Heart left ventricle (tissue), 16 donors: ENCODE data around the gene DAB2. TPM values are rescaled to one million over a fixed set of nuclear protein-coding genes. Genes with fewer than 3 reads are reported as not detected.
"Not testable (repeated sequence)": the region's sequence is repeated elsewhere in the genome, so short reads cannot be mapped to it uniquely, and the experiment has no call there.

Experiments used
- ATAC-seq, 4 donors: fragments of 200-7000 bp; cut with Tn5 transposase; one replicate each; pipeline ENCODE4 v1.9.1; 2020 to 2022; ENCODE audit warnings: moderate library complexity in 4 of 4, mild to moderate bottlenecking in 3 of 4, moderate number of reproducible peaks in 1 of 4
- DNase-seq, 5 donors: peaks; one replicate each; pipeline ENCODE4 v3.0.0-alpha.2; 2020
- H3K27ac ChIP-seq, 12 donors: fragments of 200-600 bp; sonication (generic) in 4 of 12; one replicate each; pipeline versions ENCODE4 v1.5.0 to v1.8.0; 2016 to 2022; ENCODE audit warnings: mild to moderate bottlenecking in 2 of 12
- H3K27me3 ChIP-seq, 9 donors: fragments of 200-600 bp; sonication (generic) in 2 of 9; one replicate each; pipeline versions ENCODE4 v1.5.1 to v1.8.0; 2016 to 2022; ENCODE audit warnings: mild to moderate bottlenecking in 3 of 9
- H3K36me3 ChIP-seq, 9 donors: fragments of 200-600 bp; sonication (generic) in 2 of 9; one replicate each; pipeline versions ENCODE4 v1.5.0 to v1.8.0; 2018 to 2022; ENCODE audit warnings: mild to moderate bottlenecking in 2 of 9
- H3K4me1 ChIP-seq, 12 donors: fragments of 200-600 bp; sonication (generic) in 4 of 12; one replicate each; pipeline versions ENCODE4 v1.5.0 to v1.8.0; 2016 to 2022; ENCODE audit warnings: mild to moderate bottlenecking in 3 of 12
- H3K4me3 ChIP-seq, 12 donors: fragments of 200-600 bp; sonication (generic) in 4 of 12; one replicate each; pipeline versions ENCODE4 v1.5.0 to v1.8.0; 2017 to 2022; ENCODE audit warnings: mild to moderate bottlenecking in 9 of 12, moderate library complexity in 4 of 12
- H3K9me3 ChIP-seq, 12 donors: fragments of 200-600 bp; sonication (generic) in 4 of 12; one replicate each; pipeline versions ENCODE4 v1.5.0 to v1.8.0; 2016 to 2022; ENCODE audit warnings: mild to moderate bottlenecking in 1 of 12
- POLR2A ChIP-seq, 2 donors: fragments of 450-650 bp; IDR thresholded peaks; one replicate each; pipeline ENCODE4 v1.6.1; 2017; ENCODE audit warnings: antibody characterized with exemption in 2 of 2, mild to moderate bottlenecking in 2 of 2, moderate library complexity in 2 of 2
- WGBS, 4 donors: extraction: QIAGEN DNeasy Blood & Tissue Kit in 2 of 4; methylation state at CpG; one replicate each; pipeline versions ENCODE4 v1.1.5 to v1.1.7; 2013 to 2018; 5-methylcytosine and 5-hydroxymethylcytosine counted together
- intact Hi-C, 10 donors: fragments of 100-400 bp; cut with DNase I; formaldehyde crosslinking; loops; one replicate each; pipeline versions ENCODE4 v1.11.1 to v1.14.2; 2022
- polyA plus RNA-seq, 2 donors: library from polyadenylated mRNA; stranded (reverse); fragments of 200-250 nt; gene quantifications; one replicate each; pipeline ENCODE4 v1.2.3, GENCODE V29; 2013
- total RNA-seq, 9 donors: library from RNA; depleted of rRNA in 2 of 9; stranded (reverse); fragments of >200 nt in 2 of 9; fragmentation: NEBNext Ultra II Directional in 3 of 9; extraction: Animal tissue kit (Norgen Biotek cat#: 25700) in 3 of 9; gene quantifications; one replicate each; pipeline versions ENCODE4 v1.1.0 to v1.2.4, GENCODE V29; 2016 to 2023
- TF ChIP-seq, protein P1 (sequence below), 12 donors: fragments of 200-600 bp; sonication (generic) in 4 of 12; IDR thresholded peaks; one replicate each; pipeline versions ENCODE4 v1.5.0 to v1.8.0; 2018 to 2022; ENCODE audit warnings: antibody characterized with exemption in 12 of 12, mild to moderate bottlenecking in 5 of 12
- donor health status: ischemic (EF 13 %, LVEDD 7.1; RV severe dilation, severe dysfunction).
- donor health status: healthy with polysubstance abuse.
- donor health status: DM: no; HTN: yes; CAD: no.
- donor health status: DM: no; HTN: no; CAD: no.
- donor health status: ischemic (EF 25% LVEDD 6.9; RV normal size, moderate dysfunction).
- donor health status: ischemic (EF 25% LVEDD 5.7; RV mildly dilated, moderate dysfunction).
- donor health status: healthy.
- donor health status: DM: yes; HTN: yes; CAD: no.
- donor health status: ischemic (EF 35%, LVEDD 5.7; RV mildly dilated, moderate dysfunction).
- donor health status: nonischemic (EF 11% LVEDD 7.7; RV severe dilation, severe dysfunction).
- donor health status: DM: yes; HTN: yes; CAD: no.
- donor health status: PGD.
- donor health status: ischemic (EF 29% LVEDD 5.4; RV normal size, mild dysfunction).
- donor health status: nonischemic (EF 23%, LVEDD 6.1; RV moderate dilation, normal function).

DAB2 gene
- total and polyA plus RNA-seq, 11 donors: 7.8 to 157 (median 24.9) TPM

DNA sequence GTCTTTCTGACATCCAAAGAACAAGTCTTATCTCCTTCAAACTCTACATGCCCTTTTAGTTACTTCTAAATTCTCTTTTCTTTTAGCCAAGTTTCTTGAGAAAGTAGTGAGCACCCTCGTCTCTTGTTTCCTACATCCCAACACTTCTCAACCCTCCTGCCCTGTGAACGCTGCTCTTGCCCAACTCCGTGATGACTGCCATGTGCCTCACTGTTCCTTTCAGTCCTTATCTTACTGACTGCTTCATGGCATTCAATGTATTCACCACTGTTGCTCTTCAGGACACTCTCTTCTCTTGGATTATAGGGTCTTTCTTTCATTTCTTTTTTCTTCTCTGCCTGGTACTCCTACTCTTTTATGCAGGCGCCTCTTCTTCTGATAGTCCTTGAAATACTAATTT, 75.3 kb downstream of the DAB2 start:
- WGBS, 4 donors: 81 to 83% (median 83%) methylated on average over 4 of the region's 4 CpGs
- peaks cover 0 to 26% (median 10%) of the 10 kb centered on the region in 12 donors for H3K9me3 ChIP-seq
- DNase-seq: peak in 1 of 5 donors; percentile 20
- no peak overlapping the region for H3K27ac ChIP-seq
- ATAC-seq: no peak
- no peak overlapping the region for H3K4me3 ChIP-seq
- no peaks in the 10 kb centered on the region for H3K36me3 ChIP-seq
- intact Hi-C loops: no loop called here
- peaks cover 0 to 5% (median 0%) of the 10 kb centered on the region in 12 donors for H3K4me1 ChIP-seq
- no peaks in the 10 kb centered on the region for H3K27me3 ChIP-seq
- TF ChIP-seq, protein P1, sequence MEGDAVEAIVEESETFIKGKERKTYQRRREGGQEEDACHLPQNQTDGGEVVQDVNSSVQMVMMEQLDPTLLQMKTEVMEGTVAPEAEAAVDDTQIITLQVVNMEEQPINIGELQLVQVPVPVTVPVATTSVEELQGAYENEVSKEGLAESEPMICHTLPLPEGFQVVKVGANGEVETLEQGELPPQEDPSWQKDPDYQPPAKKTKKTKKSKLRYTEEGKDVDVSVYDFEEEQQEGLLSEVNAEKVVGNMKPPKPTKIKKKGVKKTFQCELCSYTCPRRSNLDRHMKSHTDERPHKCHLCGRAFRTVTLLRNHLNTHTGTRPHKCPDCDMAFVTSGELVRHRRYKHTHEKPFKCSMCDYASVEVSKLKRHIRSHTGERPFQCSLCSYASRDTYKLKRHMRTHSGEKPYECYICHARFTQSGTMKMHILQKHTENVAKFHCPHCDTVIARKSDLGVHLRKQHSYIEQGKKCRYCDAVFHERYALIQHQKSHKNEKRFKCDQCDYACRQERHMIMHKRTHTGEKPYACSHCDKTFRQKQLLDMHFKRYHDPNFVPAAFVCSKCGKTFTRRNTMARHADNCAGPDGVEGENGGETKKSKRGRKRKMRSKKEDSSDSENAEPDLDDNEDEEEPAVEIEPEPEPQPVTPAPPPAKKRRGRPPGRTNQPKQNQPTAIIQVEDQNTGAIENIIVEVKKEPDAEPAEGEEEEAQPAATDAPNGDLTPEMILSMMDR (IDR thresholded peaks at IDR 0.05): no peak
- TF ChIP-seq POLR2A (IDR thresholded peaks at IDR 0.05): no peak

DNA sequence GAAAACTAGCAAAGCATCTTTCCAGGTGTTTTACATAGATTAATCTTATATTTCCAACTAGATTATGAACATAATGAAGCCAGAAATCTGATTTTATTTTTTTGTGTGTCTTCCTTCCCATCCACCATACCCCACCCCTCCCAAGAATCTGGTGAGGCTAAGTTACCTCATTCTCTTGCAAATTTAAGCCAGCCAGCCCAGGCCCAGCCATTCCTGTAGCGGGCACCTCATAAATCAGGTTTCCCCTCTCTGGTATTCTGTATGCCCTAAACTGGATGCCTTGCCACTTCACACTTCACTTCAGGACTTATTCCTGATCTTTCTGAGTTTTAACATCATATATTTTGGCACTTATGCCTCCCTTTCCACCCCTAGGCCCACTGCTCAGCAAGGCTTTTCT, 82.3 kb downstream of the DAB2 start:
- Histone ChIP-seq H3K27me3 (no peaks in the 10 kb centered on the region), H3K4me1 (no peaks in the 10 kb centered on the region), H3K9me3 (no peaks in the 10 kb centered on the region), H3K27ac (no peak overlapping the region), H3K36me3 (no peaks in the 10 kb centered on the region), H3K4me3 (no peak overlapping the region)
- TF ChIP-seq, protein P1 (IDR thresholded peaks at IDR 0.05): no peak
- no peak for TF ChIP-seq POLR2A (IDR thresholded peaks at IDR 0.05)
- intact Hi-C loops: no loop called here
- 96 to 100% (median 98%) methylated on average over 1 of the region's 1 CpG for WGBS, 4 donors
- DNase-seq: no peak
- no peak for ATAC-seq

GRCh38 chr5:39341896-39342295, 82.9 kb downstream of the DAB2 start:
- no peak for DNase-seq
- no peaks in the 10 kb centered on the region for H3K36me3 ChIP-seq
- H3K4me3 ChIP-seq: no peak overlapping the region
- ATAC-seq: no peak
- 64 to 89% (median 81%) methylated on average over 1 of the region's 1 CpG for WGBS, 4 donors
- H3K27ac ChIP-seq: no peak overlapping the region
- TF ChIP-seq POLR2A (IDR thresholded peaks at IDR 0.05): no peak
- no peaks in the 10 kb centered on the region for H3K4me1 ChIP-seq
- intact Hi-C loops: no loop called here
- no peaks in the 10 kb centered on the region for H3K27me3 ChIP-seq
- H3K9me3 ChIP-seq: no peaks in the 10 kb centered on the region

DNA sequence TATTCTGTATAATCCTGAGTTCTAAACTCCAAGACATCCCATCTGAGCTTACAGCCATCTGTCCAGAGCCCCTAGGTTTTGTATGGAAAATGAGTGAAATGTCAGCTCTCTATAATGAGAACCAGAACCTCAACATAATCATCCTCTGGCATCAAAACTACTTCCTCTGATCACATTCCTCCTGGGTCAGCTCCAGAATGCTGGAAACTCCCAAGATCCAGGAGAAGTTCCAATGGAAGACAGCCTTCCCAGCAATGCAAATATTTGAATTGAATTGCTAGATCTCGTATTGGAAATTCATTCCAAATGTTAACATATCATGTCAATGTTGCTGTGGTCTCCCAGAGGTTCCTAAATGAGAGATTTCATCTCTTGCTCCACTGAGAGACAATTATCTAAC, 84.3 kb downstream of the DAB2 start:
- no peaks in the 10 kb centered on the region for H3K4me1 ChIP-seq
- ATAC-seq: no peak
- WGBS, 4 donors: 47 to 70% (median 63%) methylated on average over 1 of the region's 1 CpG
- no peaks in the 10 kb centered on the region for H3K36me3 ChIP-seq
- H3K9me3 ChIP-seq: no peaks in the 10 kb centered on the region
- H3K27me3 ChIP-seq: no peaks in the 10 kb centered on the region
- H3K4me3 ChIP-seq: no peak overlapping the region
- H3K27ac ChIP-seq: no peak overlapping the region
- intact Hi-C loops: no loop called here
- TF ChIP-seq, protein P1 (IDR thresholded peaks at IDR 0.05): no peak
- no peak for TF ChIP-seq POLR2A (IDR thresholded peaks at IDR 0.05)
- DNase-seq: no peak

DNA sequence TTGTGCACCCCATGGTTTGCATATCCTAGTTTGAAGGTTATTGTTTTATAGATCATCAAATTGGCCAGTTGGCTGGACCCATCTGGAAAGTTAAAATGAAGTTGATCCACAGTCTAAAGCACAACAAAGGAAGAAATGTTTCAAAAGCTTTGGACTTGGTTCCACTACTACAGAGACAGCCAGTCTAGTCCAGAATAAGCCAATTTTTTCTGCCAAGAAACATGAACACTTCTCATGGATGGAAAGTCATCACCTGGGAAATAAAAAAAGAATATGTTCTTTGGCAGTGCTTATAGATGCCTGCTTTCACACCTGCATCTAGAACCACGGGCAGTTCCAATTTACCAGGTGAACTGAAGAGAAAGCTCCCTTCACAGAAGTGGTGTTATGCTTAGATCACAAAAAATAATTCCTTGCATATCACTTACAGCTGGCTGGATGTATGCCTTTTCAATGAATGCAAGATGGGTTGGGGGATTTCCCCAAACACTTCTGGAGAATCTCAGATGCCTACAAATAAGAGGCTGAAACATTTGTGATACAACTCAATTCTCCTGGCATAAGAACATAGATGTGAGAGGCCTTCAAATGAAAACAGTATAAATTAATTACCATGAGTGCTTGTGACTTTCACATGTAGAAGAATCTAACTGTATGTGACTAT, 87.4 kb downstream of the DAB2 start:
- intact Hi-C loops: no loop called here
- H3K9me3 ChIP-seq: no peaks in the 10 kb centered on the region
- ATAC-seq (no peak), DNase-seq (no peak)
- TF ChIP-seq POLR2A (IDR thresholded peaks at IDR 0.05): no peak
- TF ChIP-seq, protein P1 (IDR thresholded peaks at IDR 0.05): no peak
- no peaks in the 10 kb centered on the region for H3K36me3 ChIP-seq
- no peaks in the 10 kb centered on the region for H3K4me1 ChIP-seq
- 71 to 85% (median 73%) methylated on average over 1 of the region's 1 CpG for WGBS, 4 donors
- no peak overlapping the region for H3K27ac ChIP-seq
- no peaks in the 10 kb centered on the region for H3K27me3 ChIP-seq
- H3K4me3 ChIP-seq: no peak overlapping the region

- H3K4me3 ChIP-seq, intact Hi-C loops, H3K27me3 ChIP-seq, DNase-seq, H3K36me3 ChIP-seq, H3K27ac ChIP-seq, ATAC-seq, H3K9me3 ChIP-seq, H3K4me1 ChIP-seq: not testable (repeated sequence)
- 90 to 91% methylated on average over 26 to 27 of the region's 27 CpGs; no CpG with 5 or more reads in 2 of the 4 donors for WGBS, 4 donors
These were observed 90.5 kb downstream of the DAB2 start for GRCh38 chr5:39334296-39334695.
